HepG2 (cell line): ENCODE measurements around the gene RABIF. TPM values are rescaled to one million over a fixed set of nuclear protein-coding genes. Genes with fewer than 3 reads are reported as not detected.

Source experiments
- ATAC-seq: fragments of 200-7000 bp; cut with Tn5 transposase; 3 replicates; pipeline ENCODE4 v1.9.1; 2020; ENCODE audit warnings: mild to moderate bottlenecking, moderate library complexity
- BruUV-seq: library from RNA; stranded (reverse); fragments of 400-500 nt; replicated peaks from 2 replicates; lab custom pipeline; 2021; lab: Mats Ljungman, UMichigan
- CTCF ChIA-PET: fragments of 300-600 bp; formaldehyde crosslinking; extraction: SDS; loops from one replicate; lab custom pipeline; 2021; ENCODE audit warnings: low total read pairs, inconsistent platforms, low intra/inter-chr PET ratio; lab: Yijun Ruan, JAX
- POLR2A ChIA-PET: fragments of 350-600 bp; sonication (Branson Sonifier 250); formaldehyde crosslinking; loops from one replicate; lab custom pipeline; 2020; ENCODE audit warnings: antibody characterized with exemption, inconsistent platforms; lab: Yijun Ruan, JAX
- DNase-seq: peaks from one replicate; pipeline ENCODE4 v3.0.0-alpha.2; 2015; ENCODE audit warnings: low spot score
- FAIRE-seq: peaks from 3 replicates; lab custom pipeline; 2011; peaks lifted over from hg19 to GRCh38; lab: Jason Lieb, UNC
- H2AFZ ChIP-seq: one replicate; pipeline ENCODE4 v1.6.1; 2011; ENCODE audit warnings: low read length, inconsistent platforms
- H3K27ac ChIP-seq: fragments of 300-600 bp; 3 replicates; pipeline ENCODE4 v1.8.0; 2011; ENCODE audit warnings: mixed run types, mild to moderate bottlenecking, mixed read lengths, low read length, inconsistent platforms; ENCODE audit not compliant: insufficient read depth; ENCODE audit errors: extremely low read length
- H3K27me3 ChIP-seq, 2 experiments: fragments of 200-600 bp in 1 of 2; 2 replicates in 1 of 2; 3 replicates in 1 of 2; pipeline versions ENCODE4 v1.6.0 to v1.8.0; 2011; ENCODE audit warnings: low read length in 2 of 2, mild to moderate bottlenecking in 2 of 2, moderate library complexity in 2 of 2, inconsistent platforms in 1 of 2; ENCODE audit not compliant: insufficient read depth in 2 of 2, control insufficient read depth in 1 of 2
- H3K36me3 ChIP-seq, 2 experiments: fragments of 200-600 bp in 1 of 2; replicated peaks in 1 of 2; 2 replicates in 1 of 2; 3 replicates in 1 of 2; pipeline versions ENCODE4 v1.5.1 to v1.8.0; 2011; ENCODE audit warnings: low read length in 2 of 2, inconsistent platforms in 1 of 2; ENCODE audit not compliant: insufficient read depth in 2 of 2, control insufficient read depth in 1 of 2
- H3K4me1 ChIP-seq: 2 replicates; pipeline ENCODE4 v1.5.1; 2012; ENCODE audit warnings: low read length, inconsistent platforms; ENCODE audit not compliant: insufficient read depth
- H3K4me2 ChIP-seq: 2 replicates; pipeline ENCODE4 v1.6.0; 2011; ENCODE audit warnings: low read depth, low read length, inconsistent platforms
- H3K4me3 ChIP-seq, 3 experiments: fragments of 200-600 bp in 1 of 3; sonication (generic), shearing (Covaris generic) in 1 of 3; replicated peaks in 1 of 3; 2 replicates each; pipeline ENCODE4 v1.5.1; 2011 to 2016; ENCODE audit warnings: low read length in 3 of 3, inconsistent platforms in 2 of 3, low read depth in 2 of 3, mild to moderate bottlenecking in 2 of 3, control low read depth in 1 of 3, mixed read lengths in 1 of 3; ENCODE audit not compliant: insufficient read depth in 1 of 3
- H3K79me2 ChIP-seq: one replicate; pipeline ENCODE4 v1.6.1; 2011; ENCODE audit warnings: low read length, inconsistent platforms; ENCODE audit not compliant: insufficient read depth
- H3K9ac ChIP-seq: 2 replicates; pipeline ENCODE4 v1.6.0; 2011; ENCODE audit warnings: mild to moderate bottlenecking, low read depth, low read length, inconsistent platforms; ENCODE audit not compliant: insufficient read depth
- H3K9me3 ChIP-seq: 2 replicates; pipeline ENCODE4 v1.5.1; 2012; ENCODE audit warnings: mild to moderate bottlenecking, low read length
- H4K20me1 ChIP-seq: 2 replicates; pipeline ENCODE4 v1.6.0; 2011; ENCODE audit warnings: inconsistent platforms, mild to moderate bottlenecking, low read length, moderate library complexity; ENCODE audit not compliant: insufficient read depth
- ERF ChIP-seq: IDR thresholded peaks from 2 replicates; pipeline ENCODE4 v1.6.1; 2018; ENCODE audit warnings: missing biosample characterization, missing genetic modification reagents
- HMG20B ChIP-seq: conservative IDR thresholded peaks from 2 replicates; pipeline ENCODE4 v1.6.1; 2016; ENCODE audit warnings: missing genetic modification reagents, missing compliant biosample characterization
- ISL2 ChIP-seq: sonication (generic); formaldehyde crosslinking; IDR thresholded peaks from 2 replicates; pipeline ENCODE4 v1.5.0; 2020; ENCODE audit warnings: missing genetic modification reagents
- MTA1 ChIP-seq: sonication (generic); formaldehyde crosslinking; IDR thresholded peaks from 2 replicates; pipeline ENCODE4 v1.4.0; 2020; ENCODE audit warnings: missing genetic modification reagents, mild to moderate bottlenecking, borderline replicate concordance
- PCBP2 ChIP-seq: fragments of 200-400 bp; formaldehyde crosslinking; optimal IDR thresholded peaks from 2 replicates; pipeline ENCODE3; 2018; ENCODE audit warnings: low read length, low read depth; ENCODE audit not compliant: poor library complexity, severe bottlenecking
- POGK ChIP-seq: sonication (generic); formaldehyde crosslinking; conservative IDR thresholded peaks from 2 replicates; pipeline ENCODE4 v1.8.0; 2022; ENCODE audit warnings: mild to moderate bottlenecking, moderate library complexity, missing genetic modification reagents
- STAT5B ChIP-seq: sonication (generic); formaldehyde crosslinking; IDR thresholded peaks from 2 replicates; pipeline ENCODE4 v1.4.0; 2020; ENCODE audit warnings: missing genetic modification reagents
- TERF1 ChIP-seq: sonication (generic); formaldehyde crosslinking; IDR thresholded peaks from 2 replicates; pipeline ENCODE4 v1.8.0; 2022; ENCODE audit warnings: mild to moderate bottlenecking, missing genetic modification reagents, moderate library complexity
- TRIM22 ChIP-seq: fragments of 450-650 bp; IDR thresholded peaks from 2 replicates; pipeline ENCODE4 v1.6.1; 2017
- ZBTB42 ChIP-seq: sonication (generic); formaldehyde crosslinking; IDR thresholded peaks from 2 replicates; pipeline ENCODE4 v1.5.0; 2020; ENCODE audit warnings: mild to moderate bottlenecking, missing genetic modification reagents
- ZNF264 ChIP-seq: sonication (generic); formaldehyde crosslinking; IDR thresholded peaks from 2 replicates; pipeline ENCODE4 v1.4.0; 2020; ENCODE audit warnings: missing genetic modification reagents
- ZNF546 ChIP-seq: sonication (generic); formaldehyde crosslinking; conservative IDR thresholded peaks from 2 replicates; pipeline ENCODE4 v1.8.1; 2023; ENCODE audit warnings: mild to moderate bottlenecking, missing genetic modification reagents
- ZNF607 ChIP-seq: sonication (generic); formaldehyde crosslinking; IDR thresholded peaks from 2 replicates; pipeline ENCODE4 v1.5.1; 2020; ENCODE audit warnings: missing genetic modification reagents, mild to moderate bottlenecking, borderline replicate concordance
- ZNF747 ChIP-seq: sonication (generic); formaldehyde crosslinking; IDR thresholded peaks from 2 replicates; pipeline ENCODE4 v1.8.1; 2023; ENCODE audit warnings: missing genetic modification reagents, mild to moderate bottlenecking, borderline replicate concordance
- ZNF800 ChIP-seq: sonication (generic); formaldehyde crosslinking; IDR thresholded peaks from 2 replicates; pipeline ENCODE4 v1.4.0; 2020; ENCODE audit warnings: missing genetic modification reagents
- WGBS: methylation state at CpG from one replicate; pipeline ENCODE4 v1.1.6; 2017; ENCODE audit warnings: low lambda C conversion rate; 5-methylcytosine and 5-hydroxymethylcytosine counted together
- in situ Hi-C: cut with HindIII; loops from 2 replicates; pipeline ENCODE4 v1.10.0; 2017; ENCODE audit warnings: low pct_unique_long_range_greater_than_20kb; ENCODE audit not compliant: extremely low pct_ligation_motif_present
- intact Hi-C: fragments of 100-400 bp; cut with micrococcal nuclease; formaldehyde crosslinking; loops from one replicate; pipeline ENCODE4 v1.10.0; 2022; ENCODE audit not compliant: unreplicated experiment
- polyA plus RNA-seq, 8 experiments: library from polyadenylated mRNA; depleted of rRNA in 3 of 8; stranded (reverse) in 7 of 8; unstranded in 1 of 8; fragments of >200 nt; fragmentation: Illumina TruSeq in 4 of 8; extraction: Trizol in 4 of 8; gene quantifications; 2 replicates each; pipeline versions ENCODE4 v1.2.1 to v1.2.3, GENCODE V29; 2011 to 2016; ENCODE audit warnings: low read depth in 4 of 8, missing spikeins in 1 of 8, mixed read lengths in 1 of 8; ENCODE audit not compliant: insufficient read depth in 1 of 8
- total RNA-seq, 5 experiments: library from RNA; depleted of rRNA; stranded (reverse); fragments of >200 nt; fragmentation: Illumina TruSeq; extraction: Trizol; gene quantifications; 2 replicates each; pipeline ENCODE4 v1.2.3, GENCODE V29; 2016; ENCODE audit warnings: low read depth in 1 of 5

Gene RABIF
- total and polyA plus RNA-seq, 2 of the 13 experiments (the other 11 are each of a cell fraction or from before 2014, with no cell fraction given) = 7.6 to 8.3 TPM

- TF ChIP-seq TRIM22 (no peak), POGK (CRISPR knock-in tag) (peak; percentile 94), ZNF264 (CRISPR knock-in tag) (peak; percentile 98), ZNF546 (CRISPR knock-in tag) (no peak; the same call in 1 of the 2 replicates), ISL2 (peak; percentile 74; the same call in 1 of the 2 replicates), ERF (CRISPR knock-in tag) (no peak), MTA1 (CRISPR knock-in tag) (peak; percentile 34; the same call in 1 of the 2 replicates)
Observed at GRCh38 chr1:202888531-202889360, at the start of gene RABIF (continued).

GRCh38 chr1:202938287-202938925, 49.5 kb upstream of the RABIF start:
- CTCF ChIA-PET = no interaction called here
- 93% methylated on average over 5 of the region's 5 CpGs for WGBS
- Histone ChIP-seq H3K27me3 (no peaks in the 10 kb centered on the region), H3K4me3 (no peak overlapping the region), H3K4me2 (no peak overlapping the region), H3K9me3 (no peaks in the 10 kb centered on the region), H3K9ac (no peak overlapping the region), H3K4me1 (no peaks in the 10 kb centered on the region), H3K36me3 (peaks cover 10 to 22% of the 10 kb centered on the region in 2 experiments; a peak in 4 of 5 replicates), H2AFZ (no peak overlapping the region), H3K27ac (no peak overlapping the region), H3K79me2 (no peaks in the 10 kb centered on the region), H4K20me1 (no peaks in the 10 kb centered on the region)
- POLR2A ChIA-PET = no interaction called here
- intact Hi-C loops (no loop called here), in situ Hi-C loops (no loop called here)
- DNase-seq (no peak), ATAC-seq (no peak; the same call in 2 of the 3 replicates), FAIRE-seq (no peak)
- no TSS peak for BruUV-seq
- no peak for TF ChIP-seq HMG20B
- no peak for TF ChIP-seq ZBTB42 (CRISPR knock-in tag)
- no peak for TF ChIP-seq TERF1 (CRISPR knock-in tag)
- no peak for TF ChIP-seq ZNF800 (CRISPR knock-in tag)
- TF ChIP-seq STAT5B (CRISPR knock-in tag) = no peak
- no peak for TF ChIP-seq PCBP2
- no peak for TF ChIP-seq ZNF747 (CRISPR knock-in tag)
- no peak for TF ChIP-seq ZNF607 (CRISPR knock-in tag)
